ENCODE results near the gene FBXW10. TPM values are rescaled to one million over a fixed set of nuclear protein-coding genes. Genes with fewer than 3 reads are reported as not detected.
"Not testable (repeated sequence)": the region's sequence is repeated elsewhere in the genome, so short reads cannot be mapped to it uniquely, and the experiment has no call there.

Gene FBXW10
- total and polyA plus RNA-seq, 2 of the 8 experiments (the other 6 are each of a cell fraction or from before 2014, with no cell fraction given), result not detected

DNA sequence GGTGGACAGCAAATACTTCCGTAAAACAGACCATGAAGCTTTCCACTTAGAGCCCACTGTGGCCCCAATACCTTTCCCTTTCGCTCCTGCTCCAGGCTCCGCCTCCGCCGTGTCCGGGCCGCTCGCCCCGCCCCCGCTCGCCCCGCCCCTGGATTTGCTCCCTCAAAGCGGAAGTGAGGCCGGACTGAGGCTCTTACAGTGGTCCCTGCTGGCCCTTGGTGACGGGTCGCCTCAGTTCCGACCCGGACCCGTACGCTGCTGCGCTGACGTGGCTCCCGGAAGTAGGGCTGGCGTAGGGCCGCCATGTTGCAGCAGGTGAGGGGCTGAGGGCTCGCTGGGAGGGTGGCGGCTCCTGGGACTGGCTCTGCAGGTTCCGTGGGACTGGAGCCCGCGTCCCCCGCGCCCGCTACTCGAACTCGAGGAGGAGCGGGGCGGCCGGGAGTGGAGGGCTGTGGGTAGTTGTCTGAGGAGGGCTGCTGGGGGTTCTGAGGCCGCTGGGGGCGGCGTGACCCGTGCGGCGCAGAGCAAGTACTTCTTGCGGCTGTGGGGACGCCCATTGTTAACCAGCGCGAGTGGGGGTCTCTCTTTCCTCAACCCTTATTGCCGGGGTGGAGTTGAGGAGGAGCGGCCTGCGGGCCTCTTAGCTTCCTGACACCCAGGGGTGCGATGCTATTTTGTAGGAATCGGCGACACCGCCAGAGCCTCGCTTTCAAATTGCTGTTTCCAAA, 37.3 kb downstream of the FBXW10 start, which contains the start of gene TVP23B:
Gene TVP23B (plus strand): TSS at position 193 of the 728 bp plus-strand sequence. CDS start 111 bp downstream, at position 304.
- H3K27me3 ChIP-seq (replicated peaks in 1 of 4; ENCODE audit: control insufficient read depth in 3 of 4, extremely low read depth in 1 of 4, insufficient read depth in 3 of 4, low read length in 3 of 4); CTCF ChIA-PET (ENCODE audit: partially characterized antibody); FAIRE-seq; H3K18ac ChIP-seq (ENCODE audit: extremely low read depth, low read length); H3K56ac ChIP-seq (replicated peaks; ENCODE audit: insufficient read length, low read depth, low read length); H3K79me1 ChIP-seq (ENCODE audit: low read depth, low read length); H2BK15ac ChIP-seq (ENCODE audit: low read length); H3K36me3 ChIP-seq (ENCODE audit: control insufficient read depth in 2 of 4, insufficient read depth in 4 of 4, low read length in 3 of 4); H3K23me2 ChIP-seq (ENCODE audit: low read depth, low read length); H2BK12ac ChIP-seq (ENCODE audit: low read depth, low read length); H3K9me3 ChIP-seq (ENCODE audit: insufficient read depth in 2 of 2, low read depth in 1 of 2, low read length in 1 of 2); H4K91ac ChIP-seq (replicated peaks; ENCODE audit: insufficient read length, low read length); H2BK120ac ChIP-seq (replicated peaks; ENCODE audit: low read depth, low read length); H4K20me1 ChIP-seq (replicated peaks in 1 of 2; ENCODE audit: control insufficient read depth in 1 of 2, insufficient read depth in 2 of 2, low read length in 2 of 2); H3K4me1 ChIP-seq (replicated peaks in 1 of 4; ENCODE audit: control insufficient read depth in 3 of 4, insufficient read depth in 4 of 4, low read length in 3 of 4); H3K14ac ChIP-seq (ENCODE audit: insufficient read length); H2BK5ac ChIP-seq (ENCODE audit: low read depth, low read length); H2AK5ac ChIP-seq (ENCODE audit: low read depth, low read length); H4K5ac ChIP-seq (ENCODE audit: insufficient read length, low read depth, low read length); H3K23ac ChIP-seq (ENCODE audit: insufficient read length); H3K4ac ChIP-seq (replicated peaks; ENCODE audit: insufficient read length, low read depth, low read length); H2BK20ac ChIP-seq (ENCODE audit: low read length); POLR2A ChIA-PET (ENCODE audit: partially characterized antibody); H2AFZ ChIP-seq (ENCODE audit: low read length): not testable (repeated sequence)
- DNase-seq (ENCODE audit: low read depth in 1 of 2, low spot score in 2 of 2), result peak; percentile 72 to 91
- 1% methylated on average over 18 of the region's 56 CpGs; no CpG with 5 or more reads in 1 of the 2 experiments for WGBS, 2 experiments (ENCODE audit: extremely low coverage in 1 of 2, insufficient coverage in 1 of 2, insufficient read length in 1 of 2, insufficient replicate concordance in 2 of 2, low coverage in 1 of 2, low lambda C conversion rate in 2 of 2, missing lambda C conversion rate in 1 of 2)
- Histone ChIP-seq H3K4me2 (ENCODE audit: insufficient read depth in 1 of 2, low read depth in 2 of 2, low read length in 2 of 2) (peak within 1 kb of the TSS; percentile 28 to 33; a peak in 3 of 4 replicates), H3K79me2 (ENCODE audit: control insufficient read depth in 1 of 2, insufficient read depth in 2 of 2, low read length in 2 of 2) (peaks cover 0 to 13% of the 10 kb centered on the region in 2 experiments; a peak in 1 of 4 replicates), H3K27ac (ENCODE audit: low read depth, low read length) (peak within 1 kb of the TSS; percentile 83), H3K9ac (replicated peaks in 1 of 4; ENCODE audit: extremely low read depth in 1 of 4, low read depth in 3 of 4, low read length in 3 of 4) (peak within 1 kb of the TSS; percentile 59 to 78 (median 67); a peak in 5 of 7 replicates), H4K8ac (ENCODE audit: extremely low read depth, insufficient read depth, low read length) (peak within 1 kb of the TSS; percentile 79), H3K4me3 (ENCODE audit: extremely low read depth in 1 of 4, insufficient read depth in 2 of 4, low read depth in 3 of 4, low read length in 4 of 4) (peak within 1 kb of the TSS; percentile 29 to 65 (median 46))
- TF ChIP-seq EGR1 (IDR thresholded peaks at IDR 0.05; ENCODE audit: borderline replicate concordance, low read depth, low read length) (peak; percentile 57; the same call in 1 of the 2 replicates), CREB1 (IDR thresholded peaks at IDR 0.05) (peak; percentile 90), POLR2AphosphoS5 (IDR thresholded peaks at IDR 0.05; ENCODE audit: low read depth, low read length) (peak; percentile 85), POLR2A (IDR thresholded peaks at IDR 0.05; ENCODE audit: control extremely low read depth in 1 of 2, low read depth in 2 of 2, low read length in 2 of 2) (peak; percentile 77; a peak in 2 of 3 replicates), GABPA (IDR thresholded peaks at IDR 0.05; ENCODE audit: borderline replicate concordance, insufficient read depth, low read length) (peak; percentile 93), TAF1 (IDR thresholded peaks at IDR 0.05; ENCODE audit: low read depth, low read length) (peak; percentile 82), TBP (IDR thresholded peaks at IDR 0.05; ENCODE audit: low read depth, low read length) (peak; percentile 88), PHF8 (conservative IDR thresholded peaks at IDR 0.05; ENCODE audit: low read depth, low read length) (peak; percentile 71), YY1 (IDR thresholded peaks at IDR 0.05; ENCODE audit: low read depth, low read length) (peak; percentile 90)
- TF ChIP-seq, protein P1, sequence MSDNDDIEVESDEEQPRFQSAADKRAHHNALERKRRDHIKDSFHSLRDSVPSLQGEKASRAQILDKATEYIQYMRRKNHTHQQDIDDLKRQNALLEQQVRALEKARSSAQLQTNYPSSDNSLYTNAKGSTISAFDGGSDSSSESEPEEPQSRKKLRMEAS (IDR thresholded peaks at IDR 0.05), result peak; percentile 58; the same call in 1 of the 2 replicates
